ENCODE results near the gene EEF1E1. TPM values are rescaled to one million over a fixed set of nuclear protein-coding genes. Genes with fewer than 3 reads are reported as not detected.

EEF1E1 gene
- 5.5 and 21.7 TPM in 2 replicates for total RNA-seq

DNA sequence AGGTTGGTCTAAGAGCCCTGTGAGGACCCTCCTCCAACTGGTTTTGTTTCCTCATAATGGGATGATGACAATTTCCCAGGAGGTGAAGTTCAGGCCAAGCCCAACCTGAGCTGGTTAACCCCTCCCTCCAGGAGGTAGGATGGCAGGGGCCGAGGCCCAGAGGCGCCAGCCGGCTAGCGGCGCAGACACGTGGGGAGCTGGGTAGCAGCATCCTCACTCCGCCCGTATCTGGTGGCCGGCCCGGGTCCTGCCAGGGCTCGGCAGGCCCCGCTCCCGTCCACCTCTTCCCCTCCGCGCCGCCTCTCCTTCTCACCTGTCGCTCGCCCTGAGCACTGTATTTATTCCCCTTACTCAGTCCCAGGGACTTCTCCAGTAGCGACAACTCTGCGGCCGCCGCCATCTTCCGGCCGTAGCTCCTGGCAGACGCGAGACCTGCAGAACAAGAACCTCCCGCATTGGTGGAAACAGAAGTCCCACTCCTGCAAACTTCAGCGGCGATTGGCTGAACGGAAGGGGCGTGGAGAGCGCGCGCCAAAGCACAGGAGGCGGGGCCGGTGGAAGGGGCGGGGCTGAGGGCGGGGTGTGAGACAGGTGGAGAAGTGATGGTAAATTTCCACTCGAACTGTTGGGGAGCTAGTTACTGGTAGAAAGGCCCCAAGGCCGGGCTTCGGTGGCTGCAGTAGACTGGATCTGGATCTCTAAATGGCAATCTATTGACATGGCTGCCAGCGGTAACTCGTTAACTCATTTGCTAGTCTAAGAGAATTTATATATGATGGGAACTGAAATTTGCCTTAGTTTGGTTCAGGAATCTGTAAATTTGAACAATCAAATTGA is at the start of gene EEF1E1:
Gene EEF1E1 (minus strand): TSS at position 427 of the 837 bp plus-strand sequence. CDS start 27 bp downstream, at position 400.

GRCh38 chr6:8063761-8064637 is 38.3 kb downstream of the EEF1E1 start, which contains the start of gene BLOC1S5:
TSS of gene BLOC1S5 (minus strand) at chr6:8064389. CDS start at chr6:8064376, 13 bp downstream.

Other genes with a start within 250 kb of the EEF1E1 start
- 212 and 306 TPM in 2 replicates for gene TXNDC5, start 191.8 kb downstream of the EEF1E1 start, total RNA-seq
- gene BLOC1S5, start 38.2 kb downstream of the EEF1E1 start, total RNA-seq: 14.9 and 16.8 TPM in 2 replicates

Measured in placental epithelial cell (primary cell).